Measurements from ENCODE around the gene MRTFA. TPM values are rescaled to one million over a fixed set of nuclear protein-coding genes. Genes with fewer than 3 reads are reported as not detected.

The MRTFA gene
- polyA plus RNA-seq, 1 of the 3 experiments (the other 2 are of a cell fraction), result 5.8 TPM

DNA sequence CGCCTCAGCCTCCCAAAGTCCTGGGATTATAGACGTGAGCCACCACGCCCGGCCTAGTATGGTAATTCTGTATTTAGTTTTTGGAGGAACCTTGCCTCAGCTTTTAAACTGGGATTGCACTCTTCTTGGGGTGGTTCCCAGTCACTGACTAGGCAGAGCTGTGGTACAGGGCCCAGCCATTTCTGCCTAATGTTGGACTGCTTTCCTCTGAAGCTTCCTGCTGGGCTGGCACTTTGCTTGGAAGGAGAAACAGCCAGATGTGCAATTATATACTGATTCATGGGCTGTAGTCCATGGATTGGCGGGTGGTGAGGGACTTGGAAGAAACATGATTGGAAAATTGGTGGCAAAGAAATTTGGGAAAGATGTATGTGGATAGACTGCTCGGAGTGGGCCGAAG is 25.2 kb upstream of the MRTFA start:
- WGBS (ENCODE audit: low lambda C conversion rate), result 91% methylated on average over 7 of the region's 7 CpGs
- Histone ChIP-seq H3K9ac (no peak overlapping the region), H3K4me2 (no peak overlapping the region), H3K36me3 (replicated peaks in 1 of 2; ENCODE audit: control insufficient read depth in 1 of 2, insufficient read depth in 2 of 2, low read length in 1 of 2) (no peaks in the 10 kb centered on the region), H3K4me3 (ENCODE audit: low read depth in 2 of 2, low read length in 1 of 2) (no peak overlapping the region), H4K20me1 (ENCODE audit: insufficient read depth) (no peaks in the 10 kb centered on the region), H3K27me3 (ENCODE audit: insufficient read depth) (no peaks in the 10 kb centered on the region), H2AFZ (ENCODE audit: low read depth) (no peak overlapping the region), H3K9me2 (no peaks in the 10 kb centered on the region), H3K79me2 (ENCODE audit: insufficient read depth) (no peaks in the 10 kb centered on the region), H3K4me1 (ENCODE audit: control insufficient read depth in 1 of 2, insufficient read depth in 2 of 2, low read depth in 1 of 2, low read length in 1 of 2) (no peaks in the 10 kb centered on the region; a peak in 1 of 4 replicates), H3K9me3 (no peaks in the 10 kb centered on the region), H3F3A (replicated peaks; ENCODE audit: insufficient read depth) (no peaks in the 10 kb centered on the region), H3K27ac (ENCODE audit: low read depth in 2 of 2, low read length in 1 of 2) (no peak overlapping the region)
- TF ChIP-seq SMC3 (IDR thresholded peaks at IDR 0.05; ENCODE audit: low read depth, low read length) (no peak), EZH2phosphoT487 (IDR thresholded peaks at IDR 0.05; ENCODE audit: borderline replicate concordance, low read depth) (no peak), FOSL2 (IDR thresholded peaks at IDR 0.05; ENCODE audit: borderline replicate concordance, low read depth) (no peak), POLR2AphosphoS5 (IDR thresholded peaks at IDR 0.05; ENCODE audit: low read depth, low read length) (no peak), RFX5 (IDR thresholded peaks at IDR 0.05; ENCODE audit: low read length) (no peak), TAF1 (IDR thresholded peaks at IDR 0.05; ENCODE audit: borderline replicate concordance, low read depth, low read length) (no peak), EP300 (IDR thresholded peaks at IDR 0.05; ENCODE audit: borderline replicate concordance in 1 of 2, low read depth in 1 of 2, low read length in 1 of 2) (no peak), NFIC (IDR thresholded peaks at IDR 0.05; ENCODE audit: borderline replicate concordance) (no peak), ELF1 (IDR thresholded peaks at IDR 0.05) (no peak), YY1 (IDR thresholded peaks at IDR 0.05; ENCODE audit: low read depth) (no peak)
- TF ChIP-seq, protein P1, sequence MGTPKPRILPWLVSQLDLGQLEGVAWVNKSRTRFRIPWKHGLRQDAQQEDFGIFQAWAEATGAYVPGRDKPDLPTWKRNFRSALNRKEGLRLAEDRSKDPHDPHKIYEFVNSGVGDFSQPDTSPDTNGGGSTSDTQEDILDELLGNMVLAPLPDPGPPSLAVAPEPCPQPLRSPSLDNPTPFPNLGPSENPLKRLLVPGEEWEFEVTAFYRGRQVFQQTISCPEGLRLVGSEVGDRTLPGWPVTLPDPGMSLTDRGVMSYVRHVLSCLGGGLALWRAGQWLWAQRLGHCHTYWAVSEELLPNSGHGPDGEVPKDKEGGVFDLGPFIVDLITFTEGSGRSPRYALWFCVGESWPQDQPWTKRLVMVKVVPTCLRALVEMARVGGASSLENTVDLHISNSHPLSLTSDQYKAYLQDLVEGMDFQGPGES (IDR thresholded peaks at IDR 0.05; ENCODE audit: low read depth, low read length), result no peak
- ChIA-PET POLR2A (no interaction called here), CTCF (interaction anchor here (1.0 kb wide), 1 partner anchor 24 kb away, joined by 4 read pairs; no protein-coding TSS in a partner anchor)
- DNase-seq, result no peak

GRCh38 chr22:40660730-40661129 is 24.2 kb upstream of the MRTFA start:
- H3K9ac ChIP-seq, result no peak overlapping the region
- no peak overlapping the region for H3K27ac ChIP-seq (ENCODE audit: low read depth in 2 of 2, low read length in 1 of 2)
- TF ChIP-seq POLR2AphosphoS5 (IDR thresholded peaks at IDR 0.05; ENCODE audit: low read depth, low read length), result no peak
- TF ChIP-seq SMC3 (IDR thresholded peaks at IDR 0.05; ENCODE audit: low read depth, low read length), result no peak
- no peak for TF ChIP-seq FOSL2 (IDR thresholded peaks at IDR 0.05; ENCODE audit: borderline replicate concordance, low read depth)
- no peak for TF ChIP-seq MXI1 (IDR thresholded peaks at IDR 0.05; ENCODE audit: low read depth, low read length)
- TF ChIP-seq GABPA (IDR thresholded peaks at IDR 0.05; ENCODE audit: low read depth), result no peak
- no peak for TF ChIP-seq EZH2phosphoT487 (IDR thresholded peaks at IDR 0.05; ENCODE audit: borderline replicate concordance, low read depth)
- TF ChIP-seq, protein P2, sequence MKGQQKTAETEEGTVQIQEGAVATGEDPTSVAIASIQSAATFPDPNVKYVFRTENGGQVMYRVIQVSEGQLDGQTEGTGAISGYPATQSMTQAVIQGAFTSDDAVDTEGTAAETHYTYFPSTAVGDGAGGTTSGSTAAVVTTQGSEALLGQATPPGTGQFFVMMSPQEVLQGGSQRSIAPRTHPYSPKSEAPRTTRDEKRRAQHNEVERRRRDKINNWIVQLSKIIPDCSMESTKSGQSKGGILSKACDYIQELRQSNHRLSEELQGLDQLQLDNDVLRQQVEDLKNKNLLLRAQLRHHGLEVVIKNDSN (IDR thresholded peaks at IDR 0.05; ENCODE audit: borderline replicate concordance, low read depth), result no peak
- no peak for TF ChIP-seq GATA2 (CRISPR knock-in tag; IDR thresholded peaks at IDR 0.05)
- TF ChIP-seq TCF12 (IDR thresholded peaks at IDR 0.05), result no peak
- TF ChIP-seq RAD21 (IDR thresholded peaks at IDR 0.05; ENCODE audit: low read length), result no peak
- TF ChIP-seq, protein P3, sequence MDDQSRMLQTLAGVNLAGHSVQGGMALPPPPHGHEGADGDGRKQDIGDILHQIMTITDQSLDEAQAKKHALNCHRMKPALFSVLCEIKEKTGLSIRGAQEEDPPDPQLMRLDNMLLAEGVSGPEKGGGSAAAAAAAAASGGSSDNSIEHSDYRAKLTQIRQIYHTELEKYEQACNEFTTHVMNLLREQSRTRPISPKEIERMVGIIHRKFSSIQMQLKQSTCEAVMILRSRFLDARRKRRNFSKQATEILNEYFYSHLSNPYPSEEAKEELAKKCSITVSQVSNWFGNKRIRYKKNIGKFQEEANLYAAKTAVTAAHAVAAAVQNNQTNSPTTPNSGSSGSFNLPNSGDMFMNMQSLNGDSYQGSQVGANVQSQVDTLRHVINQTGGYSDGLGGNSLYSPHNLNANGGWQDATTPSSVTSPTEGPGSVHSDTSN (IDR thresholded peaks at IDR 0.05), result no peak
- H3K27me3 ChIP-seq (ENCODE audit: insufficient read depth), result no peaks in the 10 kb centered on the region
- H3K9me2 ChIP-seq, result no peaks in the 10 kb centered on the region
- H4K20me1 ChIP-seq (ENCODE audit: insufficient read depth), result no peaks in the 10 kb centered on the region
- DNase-seq, result no peak
- H3K79me2 ChIP-seq (ENCODE audit: insufficient read depth), result no peaks in the 10 kb centered on the region
- WGBS (ENCODE audit: low lambda C conversion rate), result 94% methylated on average over 3 of the region's 3 CpGs
- no peaks in the 10 kb centered on the region for H3K9me3 ChIP-seq
- ChIA-PET POLR2A (no interaction called here), CTCF (no interaction called here)
- H3K4me2 ChIP-seq, result no peak overlapping the region
- no peak overlapping the region for H2AFZ ChIP-seq (ENCODE audit: low read depth)
- no peaks in the 10 kb centered on the region; a peak in 1 of 4 replicates for H3K4me1 ChIP-seq (ENCODE audit: control insufficient read depth in 1 of 2, insufficient read depth in 2 of 2, low read depth in 1 of 2, low read length in 1 of 2)
- no peaks in the 10 kb centered on the region for H3K36me3 ChIP-seq (replicated peaks in 1 of 2; ENCODE audit: control insufficient read depth in 1 of 2, insufficient read depth in 2 of 2, low read length in 1 of 2)
- H3K4me3 ChIP-seq (ENCODE audit: low read depth in 2 of 2, low read length in 1 of 2), result no peak overlapping the region
- no peaks in the 10 kb centered on the region for H3F3A ChIP-seq (replicated peaks; ENCODE audit: insufficient read depth)

All from SK-N-SH (cell line).